ENCODE results near the gene PCK2. TPM values are rescaled to one million over a fixed set of nuclear protein-coding genes. Genes with fewer than 3 reads are reported as not detected.

The PCK2 gene
- total RNA-seq, 2 donors from 2014 or later: 150 to 223 TPM

GRCh38 chr14:24106672-24107271 lies 12.7 kb downstream of the PCK2 start:
- no peak for ATAC-seq
- intact Hi-C loops (cut with DNase I, micrococcal nuclease): no loop called here
- DNase-seq: no peak

- ATAC-seq: no peak
- no peak for DNase-seq
- intact Hi-C loops (cut with DNase I, micrococcal nuclease): no loop called here
Observed at GRCh38 chr14:24108336-24108874, 14.3 kb downstream of the PCK2 start.

- intact Hi-C loops (cut with DNase I, micrococcal nuclease): no loop called here
- ATAC-seq (no peak), DNase-seq (no peak)
Observed at GRCh38 chr14:24110060-24110459, 15.9 kb downstream of the PCK2 start.

GRCh38 chr14:24110523-24110922 lies 16.4 kb downstream of the PCK2 start:
- intact Hi-C loops (cut with DNase I, micrococcal nuclease): no loop called here
- ATAC-seq: no peak

GRCh38 chr14:24113379-24113800 lies 19.3 kb downstream of the PCK2 start:
- DNase-seq: no peak
- intact Hi-C loops (cut with DNase I, micrococcal nuclease): no loop called here
- ATAC-seq: no peak

More at GRCh38 chr14:24110523-24110922, 16.4 kb downstream of the PCK2 start:
- DNase-seq: no peak

- ATAC-seq (peak; percentile 67), DNase-seq (peak; percentile 90 to 94)
- intact Hi-C loops (cut with DNase I, micrococcal nuclease): no loop called here
Observed at GRCh38 chr14:24113801-24114531, 19.9 kb downstream of the PCK2 start.

GRCh38 chr14:24114532-24115421 lies 20.7 kb downstream of the PCK2 start, which contains the start of the genes DCAF11 and NRL:
Gene DCAF11, plus strand, starts transcription at chr14:24114777. Its CDS starts 818 bp downstream, at chr14:24115595.
Gene NRL, minus strand, starts transcription at chr14:24114949. Its CDS starts 32,101 bp downstream, at chr14:24082848.
- DNase-seq (peak; percentile 98 to 100), ATAC-seq (peak; percentile 80)
- intact Hi-C loops (cut with DNase I, micrococcal nuclease): no loop called here

- intact Hi-C loops (cut with DNase I, micrococcal nuclease): no loop called here
- ATAC-seq: no peak
Observed at GRCh38 chr14:24115422-24116127, 21.5 kb downstream of the PCK2 start.

GRCh38 chr14:24116128-24116814 lies 22.2 kb downstream of the PCK2 start:
- ATAC-seq: no peak
- intact Hi-C loops (cut with DNase I, micrococcal nuclease): no loop called here
- DNase-seq: no peak

More at GRCh38 chr14:24115422-24116127, 21.5 kb downstream of the PCK2 start:
- DNase-seq: peak in 1 of 2 donors; percentile 31

GRCh38 chr14:24117179-24117578 lies 23.1 kb downstream of the PCK2 start:
- ATAC-seq: no peak
- intact Hi-C loops (cut with DNase I, micrococcal nuclease): no loop called here
- DNase-seq: no peak

GRCh38 chr14:24119691-24120090 lies 25.6 kb downstream of the PCK2 start:
- ATAC-seq (no peak), DNase-seq (no peak)
- intact Hi-C loops (cut with DNase I, micrococcal nuclease): no loop called here

- intact Hi-C loops (cut with DNase I, micrococcal nuclease): no loop called here
- DNase-seq: no peak
- ATAC-seq: no peak
Observed at GRCh38 chr14:24121210-24121609, 27.1 kb downstream of the PCK2 start.

GRCh38 chr14:24122416-24122815 lies 28.3 kb downstream of the PCK2 start:
- ATAC-seq (no peak), DNase-seq (no peak)
- intact Hi-C loops (cut with DNase I, micrococcal nuclease): no loop called here

GRCh38 chr14:24122898-24123297 lies 28.8 kb downstream of the PCK2 start:
- intact Hi-C loops (cut with DNase I, micrococcal nuclease): no loop called here
- no peak for ATAC-seq
- no peak for DNase-seq

- ATAC-seq (peak; percentile 21), DNase-seq (no peak)
- intact Hi-C loops (cut with DNase I, micrococcal nuclease): no loop called here
Observed at GRCh38 chr14:24123424-24124417, 29.6 kb downstream of the PCK2 start.

GRCh38 chr14:24126939-24127338 lies 32.8 kb downstream of the PCK2 start:
- no peak for ATAC-seq
- intact Hi-C loops (cut with DNase I, micrococcal nuclease): no loop called here
- DNase-seq: no peak

- DNase-seq: no peak
- intact Hi-C loops (cut with DNase I, micrococcal nuclease): no loop called here
Observed at GRCh38 chr14:24127673-24128072, 33.6 kb downstream of the PCK2 start.

More at GRCh38 chr14:24127673-24128072, 33.6 kb downstream of the PCK2 start:
- no peak for ATAC-seq
